Endometrial microvascular endothelial cells (primary cell): ENCODE data around the gene WDR19. TPM values are rescaled to one million over a fixed set of nuclear protein-coding genes. Genes with fewer than 3 reads are reported as not detected.
"Not testable (repeated sequence)": the region's sequence is repeated elsewhere in the genome, so short reads cannot be mapped to it uniquely, and the experiment has no call there.

Experiments
- in situ Hi-C: cut with HindIII; loops from 2 replicates; pipeline ENCODE4 v1.10.0; 2017; ENCODE audit warnings: low sequenced_read_pairs, low pct_unique_long_range_greater_than_20kb; ENCODE audit errors: inconsistent ontology term
- total RNA-seq: library from RNA; depleted of rRNA; stranded (reverse); fragments of >200 nt; gene quantifications from one replicate; pipeline ENCODE4 v1.2.3, GENCODE V29; 2015; ENCODE audit errors: inconsistent ontology term

Gene WDR19
- total RNA-seq: 17.0 TPM

DNA sequence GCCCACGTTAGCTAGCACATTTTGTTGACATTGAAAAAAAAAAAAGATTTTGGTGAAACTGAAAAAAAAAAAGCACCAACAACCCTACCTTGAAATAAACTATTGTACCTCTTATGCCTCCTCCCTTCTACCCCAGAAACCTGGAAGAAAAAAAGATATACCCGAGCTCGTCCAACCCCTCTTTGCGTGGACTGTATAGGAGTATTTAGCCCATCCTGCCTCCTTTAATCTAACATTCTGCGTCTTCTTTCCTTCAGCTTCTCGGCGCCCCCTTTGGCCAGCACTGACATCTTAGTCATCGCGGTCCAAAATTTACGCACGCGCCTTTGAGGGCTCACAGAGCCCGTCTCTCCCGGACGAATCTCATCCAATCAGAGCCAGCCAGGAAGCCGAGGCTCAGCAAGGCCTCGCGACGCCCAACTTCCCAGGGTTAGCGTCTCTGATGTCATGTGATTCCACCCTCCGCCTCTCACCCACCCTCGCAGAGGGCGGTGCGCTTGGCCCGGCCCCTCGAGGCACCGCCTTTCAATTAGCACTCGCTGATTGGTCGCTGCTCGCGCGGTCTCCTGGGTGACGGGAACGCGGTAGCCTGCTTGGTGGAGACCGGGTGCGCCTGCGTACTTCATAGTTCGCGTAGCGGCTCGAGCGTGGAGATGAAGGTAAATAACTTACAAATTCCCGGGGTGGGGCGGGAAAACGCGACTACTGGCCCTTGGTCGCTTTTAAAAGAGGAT is at the start of gene WDR19:
Gene WDR19 (plus strand): TSS at position 625 of the 734 bp plus-strand sequence. CDS start 29 bp downstream, at position 654.
- in situ Hi-C loops: no loop called here

DNA sequence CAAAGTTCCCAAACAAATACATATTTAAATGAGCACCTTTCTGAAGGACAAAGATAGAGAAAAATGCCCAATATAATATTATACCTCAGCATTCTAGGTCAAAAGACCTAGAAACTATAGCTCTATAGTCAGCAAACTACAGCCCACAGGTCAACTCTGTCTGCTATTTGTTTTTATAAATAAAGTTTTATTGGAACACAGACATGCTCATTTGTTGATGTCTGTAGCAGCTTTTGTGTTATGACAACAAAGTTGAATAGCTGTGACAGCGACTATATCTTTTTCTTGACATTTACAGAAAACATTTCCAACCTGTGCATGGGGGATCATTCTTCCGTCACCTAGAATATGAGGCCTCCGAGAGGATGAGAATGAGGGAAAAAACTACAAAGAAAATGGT is 48.7 kb upstream of the WDR19 start:
- in situ Hi-C loops: loop anchor here (25.0 kb wide), 1 partner anchor 246 kb away; no protein-coding TSS in a partner anchor

DNA sequence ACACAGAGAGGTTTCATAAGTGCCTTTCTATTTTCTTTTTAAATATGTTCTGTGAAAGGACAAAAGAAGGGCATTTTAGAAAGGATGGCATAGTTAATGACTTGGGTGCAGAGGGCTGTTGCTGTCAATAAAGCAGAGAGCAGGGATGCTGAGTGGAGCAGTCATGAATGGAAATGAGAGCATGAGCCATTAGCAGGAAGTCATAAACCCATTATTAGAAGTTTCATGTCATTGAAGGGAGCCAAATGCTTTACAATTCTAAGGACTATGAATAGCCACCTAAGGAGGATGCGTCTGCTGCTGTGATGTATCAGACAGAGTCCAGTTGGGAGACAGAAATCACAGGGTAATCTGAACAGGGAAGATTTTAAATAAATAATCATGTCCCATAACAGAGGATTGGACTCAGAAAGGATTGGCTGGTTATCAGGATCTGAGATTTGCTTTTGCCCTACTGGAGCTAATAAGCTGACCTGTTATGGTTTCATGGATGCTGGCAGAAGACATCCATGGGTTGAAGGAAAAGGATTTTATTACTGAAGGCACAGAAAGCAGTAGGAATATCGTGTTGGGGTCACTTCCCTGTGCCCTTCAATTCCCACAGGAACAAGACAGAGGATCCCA is 47.5 kb upstream of the WDR19 start:
- in situ Hi-C loops: loop anchor here (25.0 kb wide), 1 partner anchor 247 kb away; no protein-coding TSS in a partner anchor

DNA sequence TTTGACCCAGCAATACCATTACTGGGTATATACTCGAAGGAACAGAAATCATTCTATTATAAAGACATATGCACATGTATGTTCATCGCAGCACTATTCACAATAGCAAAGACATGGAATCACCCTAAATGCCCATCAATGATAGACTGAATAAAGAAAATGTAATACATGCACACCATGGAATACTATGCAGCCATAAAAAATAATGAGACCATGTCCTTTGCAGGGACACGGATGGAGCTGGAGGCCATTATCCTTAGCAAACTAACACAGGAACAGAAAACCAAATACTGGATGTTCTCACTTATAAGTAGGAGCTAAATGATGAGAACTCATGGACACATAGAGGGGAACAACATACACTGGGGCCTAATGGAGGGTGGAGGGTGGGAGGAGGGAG is 44.1 kb upstream of the WDR19 start:
- in situ Hi-C loops: loop anchor here (25.0 kb wide), 1 partner anchor 251 kb away; no protein-coding TSS in a partner anchor

DNA sequence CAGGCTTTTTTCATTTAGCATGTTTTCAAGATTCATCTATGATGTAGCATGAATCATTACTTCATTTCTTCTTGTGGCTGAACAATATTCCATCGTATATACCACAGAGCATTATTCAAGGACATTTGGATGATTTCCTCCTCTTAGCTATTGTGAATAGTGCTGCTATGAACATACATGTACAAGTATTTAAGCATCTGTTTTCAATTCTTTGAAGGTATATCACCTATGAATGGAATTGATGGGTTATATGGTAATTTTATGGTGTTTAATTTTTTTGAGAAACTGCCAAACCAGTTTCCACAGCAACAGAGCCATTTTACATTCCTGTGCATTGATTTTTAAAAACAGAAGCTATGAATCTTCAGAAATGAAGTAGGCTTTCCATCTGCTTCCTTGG is 36.1 kb upstream of the WDR19 start:
- in situ Hi-C loops: loop anchor here (25.0 kb wide), 1 partner anchor 259 kb away; no protein-coding TSS in a partner anchor

DNA sequence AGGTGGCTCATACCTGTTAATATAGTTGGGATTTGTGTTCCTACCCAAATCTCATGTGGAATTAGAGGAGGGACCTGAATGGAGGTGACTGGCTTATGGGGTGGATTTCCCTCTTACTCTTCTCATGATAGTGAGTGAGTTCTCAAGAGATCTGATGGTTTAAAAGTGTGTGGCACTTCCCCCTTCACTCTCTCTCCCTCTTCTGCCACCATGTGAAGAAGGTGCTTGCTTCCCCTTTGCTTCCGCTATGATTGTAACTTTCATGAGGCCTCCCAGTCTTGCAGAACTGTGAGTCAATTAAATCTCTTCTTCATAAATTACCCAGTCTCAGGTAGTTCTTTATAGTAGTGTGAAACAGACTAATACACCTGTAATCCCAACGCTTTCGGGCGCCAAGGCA is 28.3 kb upstream of the WDR19 start:
- in situ Hi-C loops: no loop called here

DNA sequence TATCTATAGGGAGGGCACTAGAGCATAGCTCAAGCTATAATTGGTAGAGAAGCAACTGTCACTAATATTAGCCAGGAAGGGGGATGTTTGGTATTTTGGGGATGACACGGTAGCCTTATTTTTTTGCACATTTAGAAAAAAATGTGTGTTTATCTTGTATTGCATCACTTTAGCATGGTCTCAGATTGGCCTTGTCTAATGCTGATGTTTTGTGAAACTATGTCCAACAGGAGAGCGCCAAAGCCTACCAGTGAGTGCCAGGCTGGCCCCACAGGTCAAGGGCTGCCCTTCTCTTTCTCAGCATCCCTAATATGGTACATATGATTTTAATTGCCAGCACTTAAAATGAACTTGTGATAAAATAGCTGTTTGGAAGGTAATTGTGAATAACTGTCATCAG is 24.8 kb upstream of the WDR19 start:
- in situ Hi-C loops: no loop called here

DNA sequence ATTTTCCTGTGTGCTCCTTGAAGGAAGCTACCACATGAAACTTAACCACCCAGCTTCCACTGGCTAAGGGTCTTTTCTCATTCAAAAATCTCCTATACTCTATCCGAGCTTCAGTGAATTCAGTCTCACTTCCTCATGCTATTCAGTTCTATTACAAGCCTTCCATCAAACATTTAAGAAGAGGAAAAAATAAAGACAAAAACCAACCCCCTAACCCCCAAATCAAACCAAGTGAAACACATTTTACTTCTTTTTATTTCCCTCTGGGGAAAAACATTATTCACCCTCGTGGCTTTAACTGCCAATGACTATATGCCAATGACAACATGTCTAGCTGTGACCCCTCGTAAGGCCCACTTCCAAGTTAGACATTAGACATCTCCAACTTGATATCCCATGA is 16.2 kb upstream of the WDR19 start:
- in situ Hi-C loops: no loop called here

DNA sequence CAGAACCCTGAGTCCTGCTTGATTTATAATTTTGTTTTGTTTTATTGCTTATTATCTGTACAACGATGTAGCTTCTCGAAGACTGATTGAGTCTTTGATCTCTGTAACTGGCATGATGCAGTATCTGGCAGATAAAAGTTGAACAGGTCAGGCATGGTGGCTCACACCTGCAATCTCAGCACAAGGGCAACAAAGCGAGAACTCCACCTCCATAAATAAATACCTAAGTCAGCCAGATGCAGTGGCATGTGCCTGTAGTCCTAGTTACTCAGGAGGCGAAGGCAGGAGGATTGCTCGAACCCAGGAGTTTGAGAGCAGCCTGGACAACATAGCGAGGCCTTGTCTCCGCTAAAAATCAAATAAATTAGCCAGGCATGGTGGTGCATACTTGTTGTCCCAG is 15.7 kb upstream of the WDR19 start:
- in situ Hi-C loops: no loop called here

DNA sequence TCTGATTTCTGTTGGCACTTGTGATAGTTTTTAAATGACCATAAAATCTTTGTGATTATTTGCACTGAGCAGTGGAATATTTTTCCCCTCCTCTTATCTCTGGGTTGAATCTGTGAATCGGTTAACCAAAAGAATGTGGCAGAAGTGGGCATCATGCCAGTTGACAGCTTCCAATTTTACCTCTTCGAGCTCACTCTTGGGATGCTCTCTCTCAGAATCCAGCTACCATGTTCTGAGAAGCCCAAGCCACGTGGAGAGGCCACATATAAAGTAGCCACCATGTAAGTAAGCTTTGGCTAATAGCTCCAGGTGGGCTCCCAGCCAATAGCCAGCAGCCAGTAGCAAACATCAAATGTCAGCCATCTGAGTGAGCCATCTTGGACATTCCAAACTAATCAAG is 12.9 kb upstream of the WDR19 start:
- in situ Hi-C loops: no loop called here

DNA sequence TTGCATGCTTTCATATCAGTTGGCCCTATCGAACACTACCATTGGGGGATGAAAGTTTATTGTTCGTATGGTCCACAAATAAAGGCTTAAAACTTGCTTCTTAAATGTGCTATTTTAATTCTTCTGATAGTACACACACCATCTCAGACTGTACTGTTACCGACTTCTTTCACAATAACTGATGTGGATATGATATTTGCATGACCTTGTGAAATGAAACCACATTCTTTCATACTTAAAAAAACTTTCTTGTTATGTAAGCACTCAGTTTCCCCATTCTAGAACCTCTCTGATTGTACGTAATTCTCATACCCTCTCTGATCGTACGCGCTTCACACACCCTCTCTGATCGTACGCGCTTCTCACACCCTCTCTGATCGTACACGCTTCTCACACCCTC is 12.0 kb upstream of the WDR19 start:
- in situ Hi-C loops: no loop called here

DNA sequence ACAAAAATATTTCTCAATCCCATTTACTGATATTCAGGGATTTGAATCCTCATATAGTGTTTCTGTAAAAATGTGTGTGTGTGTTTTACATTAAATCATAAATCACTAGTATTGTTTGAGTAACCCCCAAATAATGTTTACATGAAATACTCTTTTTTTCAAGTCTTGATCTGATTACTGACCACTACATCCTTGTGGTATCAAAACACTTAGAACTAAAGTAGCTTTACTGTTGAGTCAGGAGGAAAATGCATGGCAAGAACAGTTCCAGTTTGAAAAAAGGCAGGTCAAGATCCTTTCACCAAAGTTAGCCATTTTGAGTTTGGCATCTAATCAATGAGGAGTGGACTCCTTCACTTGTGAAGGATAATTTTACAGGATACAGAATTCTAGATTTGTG is 3.6 kb upstream of the WDR19 start:
- in situ Hi-C loops: no loop called here

DNA sequence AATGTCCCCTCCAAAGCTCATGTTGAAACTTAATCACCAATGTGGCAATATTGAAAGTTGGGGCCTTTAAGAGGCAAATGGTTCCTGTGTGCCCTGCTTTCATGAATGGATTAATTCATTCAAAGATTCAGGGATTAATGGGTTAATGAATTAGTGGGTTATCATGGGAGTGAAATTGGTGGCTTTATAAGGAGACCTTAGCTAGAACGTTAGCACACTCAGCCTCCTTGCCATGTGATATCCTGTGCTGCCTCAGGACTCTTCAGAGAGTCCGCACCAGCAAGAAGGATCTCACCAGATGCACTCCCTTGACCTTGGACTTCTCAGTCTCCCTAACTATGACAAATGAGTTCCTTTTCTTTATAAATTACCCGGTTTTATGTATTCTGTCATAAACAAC is 2.6 kb upstream of the WDR19 start:
- in situ Hi-C loops: no loop called here

DNA sequence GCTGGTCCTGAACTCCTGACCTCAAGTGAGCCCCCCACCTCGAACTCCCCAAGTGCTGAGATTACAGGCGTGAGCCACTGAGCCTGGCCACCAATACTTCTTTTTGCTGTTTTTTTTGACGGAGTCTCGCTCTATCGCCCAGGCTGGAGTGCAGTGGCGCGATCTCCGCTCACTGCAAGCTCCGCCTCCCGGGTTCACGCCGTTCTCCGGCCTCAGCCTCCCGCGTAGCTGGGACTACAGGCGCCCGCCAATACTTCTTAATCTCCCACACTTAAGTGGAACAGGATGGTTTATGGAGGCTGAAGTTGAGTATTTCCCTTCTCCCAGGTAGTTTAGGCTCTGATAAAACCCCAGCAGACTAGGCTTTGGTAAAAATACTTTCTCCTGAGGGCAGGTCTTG is 1.7 kb upstream of the WDR19 start:
- in situ Hi-C loops: not testable (repeated sequence)

DNA sequence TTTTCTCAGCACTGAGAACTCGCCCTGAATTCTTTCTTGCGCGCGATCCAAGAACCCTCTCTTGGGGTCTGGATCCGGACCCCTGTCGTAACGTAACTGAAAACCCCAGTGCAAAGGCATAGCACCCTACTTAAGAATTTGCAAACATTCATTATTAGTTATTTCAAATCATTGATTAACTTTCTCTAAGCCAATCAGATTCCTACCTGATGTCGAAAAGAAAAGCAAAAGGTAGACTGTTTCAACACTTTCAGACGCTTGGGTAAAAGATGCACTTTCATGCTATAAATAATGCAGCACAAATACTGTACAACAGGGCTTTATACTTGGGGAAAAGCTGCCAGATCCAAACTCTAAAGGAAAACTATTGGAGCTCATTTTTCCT is 817 bp upstream of the WDR19 start:
- in situ Hi-C loops: no loop called here

DNA sequence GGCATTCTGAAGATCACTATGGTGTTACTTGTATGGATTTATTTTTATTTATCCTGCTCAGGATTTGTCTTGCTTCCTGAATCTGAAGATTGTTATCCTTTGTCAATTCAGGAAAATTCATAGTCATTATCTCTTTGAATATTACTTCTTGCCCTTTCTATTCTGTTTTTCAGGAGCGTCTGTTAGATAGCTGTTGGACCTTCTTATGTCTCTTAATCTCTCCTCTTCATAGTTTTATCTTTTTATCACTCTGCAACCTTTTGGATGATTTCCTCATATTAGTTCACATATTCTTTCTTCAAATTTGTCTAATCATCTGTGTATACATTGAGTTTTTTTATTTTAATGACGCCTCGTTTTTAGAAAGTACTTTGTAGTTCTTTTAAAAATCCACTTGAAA is 19.6 kb downstream of the WDR19 start:
- in situ Hi-C loops: no loop called here

DNA sequence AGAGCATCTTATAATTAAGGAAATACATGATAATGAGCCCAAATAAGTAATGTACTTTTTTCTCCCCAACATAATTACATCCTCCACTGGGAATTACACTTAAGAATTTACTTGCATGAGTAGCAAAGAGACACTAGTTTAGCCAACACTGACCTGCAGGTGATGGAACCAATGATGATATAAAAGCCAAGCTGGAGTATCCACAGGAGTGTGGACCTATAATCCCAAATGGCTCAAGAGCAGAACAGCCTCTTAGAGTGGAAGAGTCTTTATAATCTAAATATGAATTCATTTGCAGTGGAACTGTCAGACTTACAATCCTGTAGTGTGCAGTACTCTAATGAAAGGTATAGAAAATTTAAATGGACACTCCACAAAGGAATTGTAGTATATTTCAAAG is 22.2 kb downstream of the WDR19 start:
- in situ Hi-C loops: no loop called here

DNA sequence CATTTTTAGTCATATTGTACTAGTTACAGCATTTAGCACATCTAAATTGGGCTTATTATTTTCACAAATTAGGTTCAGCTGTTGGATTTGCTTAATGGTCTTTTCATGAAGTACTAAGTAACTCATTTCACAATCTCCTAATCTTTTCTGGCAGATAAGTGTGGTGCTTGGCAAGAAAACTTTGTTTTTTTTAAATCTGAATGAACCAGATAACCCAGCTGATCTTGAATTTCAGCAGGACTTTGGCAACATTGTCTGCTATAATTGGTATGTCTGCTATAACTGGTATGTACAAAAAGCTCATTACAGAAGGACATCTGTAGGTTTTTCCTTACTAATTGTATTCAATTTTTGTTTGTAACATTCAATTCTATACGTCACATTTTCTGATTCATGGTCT is 22.7 kb downstream of the WDR19 start:
- in situ Hi-C loops: no loop called here

DNA sequence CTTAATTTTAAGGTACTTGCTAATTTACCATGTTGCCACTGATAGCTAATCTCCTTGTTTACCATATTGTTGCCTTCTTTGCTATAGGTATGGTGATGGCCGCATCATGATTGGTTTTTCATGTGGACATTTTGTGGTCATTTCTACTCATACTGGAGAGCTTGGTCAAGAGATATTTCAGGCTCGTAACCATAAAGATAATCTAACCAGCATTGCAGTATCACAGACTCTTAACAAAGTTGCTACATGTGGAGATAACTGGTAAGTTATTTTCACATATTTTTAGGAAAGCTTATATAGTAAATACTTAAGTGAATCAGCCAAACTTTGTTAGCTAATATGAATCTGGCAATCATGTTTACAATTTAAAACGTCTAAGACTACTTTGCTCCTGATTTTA is 23.1 kb downstream of the WDR19 start:
- in situ Hi-C loops: no loop called here

DNA sequence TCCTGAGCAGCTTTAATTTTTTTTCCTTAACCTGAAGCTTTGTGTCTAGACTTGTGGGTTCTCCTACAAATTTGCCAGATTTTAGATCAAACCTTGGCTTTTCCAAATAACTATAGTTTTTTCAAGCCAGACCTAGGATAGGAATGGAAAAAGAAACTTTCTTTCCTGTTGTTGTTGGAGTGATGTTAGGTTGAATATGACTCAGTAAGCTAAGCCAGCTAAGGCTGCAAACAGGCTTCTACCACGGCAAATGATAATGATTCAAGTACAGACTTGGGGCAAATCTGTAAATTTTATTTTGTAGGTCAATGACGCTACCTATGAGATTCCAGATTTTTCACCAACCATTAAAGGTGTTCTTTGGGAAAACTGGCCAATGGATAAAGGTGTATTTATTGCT is 45.6 kb downstream of the WDR19 start:
- in situ Hi-C loops: no loop called here

DNA sequence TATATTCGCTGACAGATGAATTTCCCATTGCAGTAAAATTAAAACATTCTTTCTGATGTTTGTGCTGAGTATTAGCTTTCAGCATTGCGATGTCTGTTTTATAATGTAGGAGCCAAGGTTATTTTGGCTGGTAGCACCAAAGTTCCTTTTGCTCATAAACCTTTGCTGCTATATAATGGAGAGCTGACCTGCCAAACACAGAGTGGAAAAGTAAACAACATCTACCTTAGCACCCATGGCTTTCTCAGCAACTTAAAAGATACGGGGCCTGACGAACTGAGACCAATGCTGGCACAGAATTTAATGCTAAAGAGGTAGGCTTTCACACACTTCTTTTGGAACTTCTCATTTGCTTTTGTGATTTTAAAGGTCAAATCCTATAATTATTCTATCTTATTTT is 46.0 kb downstream of the WDR19 start:
- in situ Hi-C loops: no loop called here
